Activated B cell treated with CpG ODN at 0.5 μM for 24 hours (primary cell): ENCODE measurements around the gene ZNF24. TPM values are rescaled to one million over a fixed set of nuclear protein-coding genes. Genes with fewer than 3 reads are reported as not detected.

Experiments used
- ATAC-seq: fragments of 200-7000 bp; cut with Tn5 transposase; one replicate; pipeline ENCODE4 v1.10.0; 2021; ENCODE audit warnings: low read depth, mild to moderate bottlenecking, moderate library complexity
- CTCF ChIA-PET: fragments of 350-600 bp; sonication (Branson Sonifier 250); formaldehyde crosslinking; loops from one replicate; lab custom pipeline; 2021; ENCODE audit warnings: antibody characterized with exemption; lab: Charles Lee
- POLR2A ChIA-PET: fragments of 350-600 bp; sonication (Branson Sonifier 250); formaldehyde crosslinking; loops from one replicate; lab custom pipeline; 2021; ENCODE audit warnings: antibody characterized with exemption; lab: Charles Lee
- DNase-seq: peaks from one replicate; pipeline ENCODE4 v3.0.0; 2022
- H3K27ac Mint-ChIP-seq: one replicate; pipeline ENCODE4 v1.8.0; 2020; ENCODE audit warnings: mixed read lengths
- H3K27me3 Mint-ChIP-seq: one replicate; pipeline ENCODE4 v1.8.0; 2021; ENCODE audit warnings: mixed read lengths
- H3K36me3 Mint-ChIP-seq: one replicate; pipeline ENCODE4 v1.8.0; 2021; ENCODE audit warnings: low read depth, mixed read lengths
- H3K4me1 Mint-ChIP-seq: one replicate; pipeline ENCODE4 v1.8.0; 2021; ENCODE audit warnings: mixed read lengths
- H3K4me3 Mint-ChIP-seq: one replicate; pipeline ENCODE4 v1.8.0; 2020; ENCODE audit warnings: mild to moderate bottlenecking, mixed read lengths
- H3K9me3 Mint-ChIP-seq: one replicate; pipeline ENCODE4 v1.8.0; 2020; ENCODE audit warnings: mixed read lengths
- intact Hi-C: fragments of 100-400 bp; cut with micrococcal nuclease; formaldehyde crosslinking; loops from one replicate; pipeline ENCODE4 v1.15.1; 2024
- total RNA-seq: library from RNA; stranded (reverse); gene quantifications from 2 replicates; pipeline ENCODE4 v1.2.3, GENCODE V29; 2022
- TF ChIP-seq, protein P1 (sequence below): fragments of 200-600 bp; IDR thresholded peaks from one replicate; pipeline ENCODE4 v1.8.0; 2022; ENCODE audit warnings: antibody characterized with exemption, mild to moderate bottlenecking

ZNF24 gene
- total RNA-seq, 1 donor from 2014 or later, result 72.5 TPM

DNA sequence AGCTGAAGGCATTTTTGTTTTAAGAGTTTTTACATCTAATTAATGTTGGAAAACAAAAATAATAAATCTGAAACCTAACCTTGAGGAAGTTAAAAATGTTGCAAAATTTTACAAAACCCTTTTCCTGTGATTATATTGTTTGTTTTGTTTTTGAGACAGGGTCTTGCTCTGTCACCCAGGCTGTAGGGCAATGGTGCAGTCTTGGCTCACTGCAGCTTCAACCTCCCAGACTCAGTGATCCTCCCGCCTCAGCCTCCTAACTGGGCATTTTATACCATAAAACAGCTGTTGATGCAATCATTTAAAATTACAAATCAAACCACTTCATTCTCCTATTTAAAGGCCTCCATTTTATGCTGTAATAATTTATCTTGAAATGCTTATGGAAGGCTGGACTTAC is 1.7 kb upstream of the ZNF24 start:
- peak overlapping the region; percentile 98 for H3K4me3 Mint-ChIP-seq
- DNase-seq, result no peak
- ChIA-PET CTCF (interaction anchor here (0.7 to 3.2 kb wide), 3 partner anchors 9 to 305 kb away, joined by 3 to 24 read pairs (median 4); partner anchors contain the start of gene MAPRE2), POLR2A (interaction anchor here (0.6 to 3.8 kb wide), 9 partner anchors 15 to 627 kb away, joined by 3 to 47 read pairs (median 7); partner anchors contain the start of genes INO80C, RMP24, ZNF397 and ZSCAN30)
- peaks cover 45% of the 10 kb centered on the region for H3K4me1 Mint-ChIP-seq
- no peaks in the 10 kb centered on the region for H3K27me3 Mint-ChIP-seq
- TF ChIP-seq, protein P1, sequence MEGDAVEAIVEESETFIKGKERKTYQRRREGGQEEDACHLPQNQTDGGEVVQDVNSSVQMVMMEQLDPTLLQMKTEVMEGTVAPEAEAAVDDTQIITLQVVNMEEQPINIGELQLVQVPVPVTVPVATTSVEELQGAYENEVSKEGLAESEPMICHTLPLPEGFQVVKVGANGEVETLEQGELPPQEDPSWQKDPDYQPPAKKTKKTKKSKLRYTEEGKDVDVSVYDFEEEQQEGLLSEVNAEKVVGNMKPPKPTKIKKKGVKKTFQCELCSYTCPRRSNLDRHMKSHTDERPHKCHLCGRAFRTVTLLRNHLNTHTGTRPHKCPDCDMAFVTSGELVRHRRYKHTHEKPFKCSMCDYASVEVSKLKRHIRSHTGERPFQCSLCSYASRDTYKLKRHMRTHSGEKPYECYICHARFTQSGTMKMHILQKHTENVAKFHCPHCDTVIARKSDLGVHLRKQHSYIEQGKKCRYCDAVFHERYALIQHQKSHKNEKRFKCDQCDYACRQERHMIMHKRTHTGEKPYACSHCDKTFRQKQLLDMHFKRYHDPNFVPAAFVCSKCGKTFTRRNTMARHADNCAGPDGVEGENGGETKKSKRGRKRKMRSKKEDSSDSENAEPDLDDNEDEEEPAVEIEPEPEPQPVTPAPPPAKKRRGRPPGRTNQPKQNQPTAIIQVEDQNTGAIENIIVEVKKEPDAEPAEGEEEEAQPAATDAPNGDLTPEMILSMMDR, result no peak
- peak overlapping the region; percentile 96 for H3K27ac Mint-ChIP-seq
- ATAC-seq, result no peak
- intact Hi-C loops, result loop anchor here (2.0 kb wide), 3 partner anchors 41 to 1483 kb away; partner anchors contain the start of genes KIAA1328 and TPGS2
- H3K9me3 Mint-ChIP-seq, result no peaks in the 10 kb centered on the region
- H3K36me3 Mint-ChIP-seq, result peaks cover 19% of the 10 kb centered on the region

DNA sequence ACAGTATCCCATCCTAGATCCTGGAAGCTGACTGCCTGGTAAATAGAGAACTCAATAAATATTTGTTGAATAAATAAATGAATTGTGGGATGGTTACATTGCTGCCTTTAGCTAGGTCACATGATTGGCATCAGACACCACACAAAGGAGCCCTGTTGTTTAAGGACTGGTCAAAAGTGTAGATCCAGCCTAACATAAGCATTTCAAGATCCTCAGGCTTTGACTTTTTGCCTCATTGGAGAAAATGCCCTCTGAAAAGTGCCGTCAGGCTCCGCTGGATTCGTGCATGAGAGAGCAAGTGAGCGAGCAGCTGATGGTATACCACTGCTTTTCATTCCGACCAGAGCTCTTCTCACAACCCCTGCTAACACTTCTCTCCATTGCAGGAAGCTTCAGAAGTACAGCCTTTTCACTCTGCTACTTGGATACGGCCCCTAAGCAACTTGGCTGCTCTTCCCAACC is 1.3 kb upstream of the ZNF24 start:
- DNase-seq (peak; percentile 23), ATAC-seq (peak; percentile 9)
- intact Hi-C loops, result loop anchor here (2.0 kb wide), 3 partner anchors 41 to 1483 kb away; partner anchors contain the start of genes KIAA1328 and TPGS2
- POLR2A ChIA-PET, result interaction anchor here (1.0 to 3.8 kb wide), 10 partner anchors 14 to 627 kb away, joined by 3 to 47 read pairs (median 9); partner anchors contain the start of genes INO80C, RMP24, ZNF396 and ZNF397
- H3K4me3 Mint-ChIP-seq, result peak overlapping the region; percentile 98
- no peaks in the 10 kb centered on the region for H3K9me3 Mint-ChIP-seq
- H3K27me3 Mint-ChIP-seq, result no peaks in the 10 kb centered on the region
- TF ChIP-seq, protein P1, result no peak
- peaks cover 48% of the 10 kb centered on the region for H3K4me1 Mint-ChIP-seq
- H3K27ac Mint-ChIP-seq, result peak overlapping the region; percentile 96
- CTCF ChIA-PET, result interaction anchor here (0.7 to 3.2 kb wide), 4 partner anchors 9 to 305 kb away, joined by 3 to 24 read pairs (median 4); partner anchors contain the start of gene MAPRE2
- H3K36me3 Mint-ChIP-seq, result peaks cover 20% of the 10 kb centered on the region

DNA sequence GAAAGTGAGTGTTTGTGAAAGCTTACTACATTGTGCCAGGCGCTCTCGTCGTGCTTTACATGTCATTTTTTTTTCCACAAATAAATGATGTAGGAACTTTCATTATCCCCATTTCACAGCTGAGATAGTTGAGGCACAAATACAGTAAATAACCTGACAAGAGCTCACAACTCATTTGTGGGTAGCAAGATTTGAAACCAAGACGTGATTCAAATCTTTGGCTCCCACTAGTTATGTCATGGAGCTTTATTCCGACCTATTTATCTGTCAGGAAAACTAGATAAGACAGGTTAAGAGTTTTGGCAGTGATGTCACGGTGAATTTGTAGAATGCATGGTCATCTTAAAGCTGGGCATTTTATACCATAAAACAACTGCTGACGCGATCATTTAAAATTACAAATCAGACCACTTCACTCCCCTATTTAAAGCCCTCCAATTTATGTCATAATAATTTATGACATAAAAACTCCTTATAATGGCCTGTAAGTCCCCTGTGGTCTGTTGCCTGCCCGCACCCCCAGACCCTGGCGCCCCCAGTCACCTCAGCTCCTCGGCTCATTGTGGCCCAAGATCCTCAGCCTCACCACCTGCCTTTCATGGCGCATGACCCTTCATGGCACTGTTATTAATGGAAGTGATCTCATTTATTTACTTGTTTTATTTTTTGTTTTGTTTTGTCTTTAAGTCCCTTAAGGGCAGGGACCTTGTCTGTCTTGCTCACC is 678 bp upstream of the ZNF24 start:
- Mint-ChIP-seq H3K4me1 (peaks cover 54% of the 10 kb centered on the region), H3K9me3 (no peaks in the 10 kb centered on the region), H3K27ac (peak overlapping the region; percentile 96), H3K4me3 (peak overlapping the region; percentile 98), H3K36me3 (peaks cover 26% of the 10 kb centered on the region), H3K27me3 (no peaks in the 10 kb centered on the region)
- DNase-seq (no peak), ATAC-seq (no peak)
- intact Hi-C loops, result loop anchor here (1.0 to 2.0 kb wide), 13 partner anchors 10 to 1484 kb away; partner anchors contain the start of genes ELP2, KIAA1328, MAPRE2 and RMP24
- TF ChIP-seq, protein P1, result no peak
- ChIA-PET POLR2A (interaction anchor here (0.9 to 3.8 kb wide), 15 partner anchors 10 to 785 kb away, joined by 3 to 47 read pairs (median 7); partner anchors contain the start of genes ELP2, INO80C, MAPRE2 and RMP24), CTCF (interaction anchor here (0.7 to 3.2 kb wide), 5 partner anchors 10 to 304 kb away, joined by 3 to 24 read pairs (median 4); partner anchors contain the start of gene MAPRE2)

DNA sequence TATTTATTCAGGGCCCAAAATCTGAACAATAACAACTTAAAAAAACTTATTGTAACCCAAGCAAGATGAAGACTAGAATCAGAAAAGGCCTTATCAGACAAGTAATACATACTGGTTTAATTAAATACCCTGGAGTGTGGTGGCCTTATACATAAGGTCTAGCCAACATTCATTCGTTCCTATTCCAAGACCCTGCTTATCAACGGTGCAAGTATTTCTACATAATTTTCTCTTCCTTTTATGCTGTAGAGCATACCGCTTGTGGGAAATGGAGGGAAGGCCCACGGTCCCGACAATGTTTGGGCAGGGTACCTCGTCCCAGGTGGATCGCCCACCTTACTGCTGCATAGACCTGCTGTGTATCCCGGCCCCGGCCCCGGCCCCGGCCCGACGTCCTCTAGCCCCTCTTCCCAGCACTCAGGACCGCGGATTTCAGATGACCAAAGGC is 708 bp downstream of the ZNF24 start:
- TF ChIP-seq, protein P1, result no peak
- no peak for ATAC-seq
- H3K36me3 Mint-ChIP-seq, result peaks cover 39% of the 10 kb centered on the region
- no peaks in the 10 kb centered on the region for H3K9me3 Mint-ChIP-seq
- intact Hi-C loops, result no loop called here
- ChIA-PET POLR2A (interaction anchor here (0.8 to 3.8 kb wide), 12 partner anchors 12 to 786 kb away, joined by 3 to 47 read pairs (median 8); partner anchors contain the start of genes ELP2, MAPRE2, RMP24 and ZNF396), CTCF (no interaction called here)
- no peak for DNase-seq
- H3K4me1 Mint-ChIP-seq, result peaks cover 62% of the 10 kb centered on the region
- H3K27me3 Mint-ChIP-seq, result no peaks in the 10 kb centered on the region
- peak overlapping the region; percentile 96 for H3K27ac Mint-ChIP-seq
- H3K4me3 Mint-ChIP-seq, result peak overlapping the region; percentile 98
